Spleen (tissue), 11 donors: ENCODE data around the gene RNASEH2C. TPM values are rescaled to one million over a fixed set of nuclear protein-coding genes. Genes with fewer than 3 reads are reported as not detected.

Experiments
- DNase-seq: peaks from one replicate; pipeline ENCODE4 v3.0.0-alpha.2; 2020
- H3K27ac ChIP-seq, 8 donors: fragments of 200-600 bp; sonication (generic) in 7 of 8; 1 replicate in 4 of 8; 2 replicates in 4 of 8; pipeline versions ENCODE4 v1.5.0 to v1.8.0; 2016 to 2021; ENCODE audit warnings: inconsistent platforms in 4 of 8, mild to moderate bottlenecking in 4 of 8, moderate library complexity in 1 of 8
- H3K27me3 ChIP-seq, 7 donors: fragments of 200-600 bp; sonication (generic) in 6 of 7; replicated peaks in 1 of 7; 1 replicate in 4 of 7; 2 replicates in 3 of 7; pipeline versions ENCODE4 v1.5.0 to v1.8.0; 2016 to 2021; ENCODE audit warnings: inconsistent platforms in 3 of 7, mild to moderate bottlenecking in 1 of 7
- H3K36me3 ChIP-seq, 6 donors: fragments of 200-600 bp; sonication (generic) in 5 of 6; 1 replicate in 4 of 6; 2 replicates in 2 of 6; pipeline versions ENCODE4 v1.5.0 to v1.8.0; 2016 to 2021; ENCODE audit warnings: inconsistent platforms in 2 of 6
- H3K4me1 ChIP-seq, 6 donors: fragments of 200-600 bp; sonication (generic) in 5 of 6; 1 replicate in 3 of 6; 2 replicates in 3 of 6; pipeline versions ENCODE4 v1.5.0 to v1.8.0; 2016 to 2021; ENCODE audit warnings: inconsistent platforms in 3 of 6
- H3K4me3 ChIP-seq, 8 donors: fragments of 200-600 bp; sonication (generic) in 7 of 8; 1 replicate in 4 of 8; 2 replicates in 4 of 8; pipeline versions ENCODE4 v1.5.0 to v1.8.0; 2016 to 2021; ENCODE audit warnings: inconsistent platforms in 4 of 8, mild to moderate bottlenecking in 4 of 8, moderate library complexity in 2 of 8
- H3K9me3 ChIP-seq, 8 donors: fragments of 200-600 bp; sonication (generic) in 7 of 8; 1 replicate in 4 of 8; 2 replicates in 4 of 8; pipeline versions ENCODE4 v1.5.0 to v1.8.0; 2016 to 2021; ENCODE audit warnings: inconsistent platforms in 4 of 8
- POLR2A ChIP-seq, 3 donors: fragments of 450-650 bp; IDR thresholded peaks; one replicate each; pipeline ENCODE4 v1.5.1; 2017; ENCODE audit warnings: antibody characterized with exemption in 3 of 3, mild to moderate bottlenecking in 1 of 3
- POLR2AphosphoS5 ChIP-seq, 3 donors: sonication (generic); formaldehyde crosslinking; IDR thresholded peaks; one replicate each; pipeline ENCODE4 v1.5.1; 2017; ENCODE audit warnings: antibody characterized with exemption in 3 of 3
- WGBS, 5 donors: extraction: QIAGEN DNeasy Blood & Tissue Kit in 3 of 5; methylation state at CpG; one replicate each; pipeline versions ENCODE4 v1.1.5 to v1.1.7; 2013 to 2018; 5-methylcytosine and 5-hydroxymethylcytosine counted together
- intact Hi-C: fragments of 100-400 bp; cut with DNase I; formaldehyde crosslinking; loops from one replicate; pipeline ENCODE4 v1.15.0; 2023; ENCODE audit warnings: low total_unique reads
- polyA plus RNA-seq, 3 donors: library from polyadenylated mRNA; stranded (reverse); fragments of 200-250 nt; gene quantifications; one replicate each; pipeline ENCODE4 v1.2.1, GENCODE V29; 2013
- total RNA-seq, 7 donors: library from RNA; depleted of rRNA in 3 of 7; stranded (reverse); fragments of >200 nt in 3 of 7; fragmentation: NEBNext Ultra II Directional in 4 of 7; extraction: Animal tissue kit (Norgen Biotek cat#: 25700) in 4 of 7; gene quantifications; one replicate each; pipeline versions ENCODE4 v1.1.0 to v1.2.1, GENCODE V29; 2016 to 2021
- TF ChIP-seq, protein P1 (sequence below), 11 experiments: fragments of 200-600 bp in 7 of 11; fragments of 450-650 bp in 4 of 11; sonication (generic) in 4 of 11; IDR thresholded peaks in 8 of 11; conservative IDR thresholded peaks in 3 of 11; 1 replicate in 7 of 11; 2 replicates in 4 of 11; pipeline versions ENCODE4 v1.4.0 to v1.8.0; 2016 to 2021; ENCODE audit warnings: antibody characterized with exemption in 11 of 11, inconsistent platforms in 4 of 11, mild to moderate bottlenecking in 1 of 11
- donor health status: healthy with polysubstance abuse.
- donor health status: DM: no; HTN: no; CAD: no; lungs with moderate emphysema.
- donor health status: DM: no; HTN: no; CAD: no.
- donor health status: Bipolar disorder and iron deficiency.
- donor health status: healthy.
- donor health status: DM: no; HTN: no; CAD: no.
- donor health status: DM: yes; HTN: yes; CAD: no.

The RNASEH2C gene
- total and polyA plus RNA-seq, 10 donors: 51.0 to 141 (median 60.9) TPM

DNA sequence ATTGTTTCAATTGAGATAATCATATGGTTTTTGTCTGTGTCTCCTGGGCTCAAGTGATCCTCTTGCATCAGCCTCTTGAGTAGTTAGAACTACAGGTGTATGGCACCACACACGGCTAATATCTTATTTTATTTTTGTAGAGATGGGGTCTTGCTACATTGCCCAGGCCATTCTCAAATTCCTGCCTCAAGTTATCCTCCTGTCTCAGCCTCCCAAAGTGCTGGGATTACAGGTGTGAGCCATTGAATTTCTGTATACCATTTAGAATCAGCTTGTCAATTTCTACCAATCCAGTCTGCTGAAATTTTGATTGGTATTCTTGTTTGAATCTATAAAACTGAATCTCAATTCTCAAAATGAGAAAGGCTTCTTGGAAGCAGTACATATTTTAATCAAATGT lies 18.9 kb downstream of the RNASEH2C start:
- DNase-seq: no peak
- TF ChIP-seq, protein P1, sequence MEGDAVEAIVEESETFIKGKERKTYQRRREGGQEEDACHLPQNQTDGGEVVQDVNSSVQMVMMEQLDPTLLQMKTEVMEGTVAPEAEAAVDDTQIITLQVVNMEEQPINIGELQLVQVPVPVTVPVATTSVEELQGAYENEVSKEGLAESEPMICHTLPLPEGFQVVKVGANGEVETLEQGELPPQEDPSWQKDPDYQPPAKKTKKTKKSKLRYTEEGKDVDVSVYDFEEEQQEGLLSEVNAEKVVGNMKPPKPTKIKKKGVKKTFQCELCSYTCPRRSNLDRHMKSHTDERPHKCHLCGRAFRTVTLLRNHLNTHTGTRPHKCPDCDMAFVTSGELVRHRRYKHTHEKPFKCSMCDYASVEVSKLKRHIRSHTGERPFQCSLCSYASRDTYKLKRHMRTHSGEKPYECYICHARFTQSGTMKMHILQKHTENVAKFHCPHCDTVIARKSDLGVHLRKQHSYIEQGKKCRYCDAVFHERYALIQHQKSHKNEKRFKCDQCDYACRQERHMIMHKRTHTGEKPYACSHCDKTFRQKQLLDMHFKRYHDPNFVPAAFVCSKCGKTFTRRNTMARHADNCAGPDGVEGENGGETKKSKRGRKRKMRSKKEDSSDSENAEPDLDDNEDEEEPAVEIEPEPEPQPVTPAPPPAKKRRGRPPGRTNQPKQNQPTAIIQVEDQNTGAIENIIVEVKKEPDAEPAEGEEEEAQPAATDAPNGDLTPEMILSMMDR (IDR thresholded peaks at IDR 0.05 in 8 of 11, conservative IDR thresholded peaks at IDR 0.05 in 3 of 11): no peak
- TF ChIP-seq POLR2AphosphoS5 (IDR thresholded peaks at IDR 0.05) (no peak), POLR2A (IDR thresholded peaks at IDR 0.05) (no peak)
- H3K27ac ChIP-seq: no peak overlapping the region
- intact Hi-C loops: loop anchor here (10.0 kb wide), 1 partner anchor 67 kb away; the partner anchor contains the start of gene SIPA1
- peaks cover 0 to 9% (median 5%) of the 10 kb centered on the region in 6 donors for H3K4me1 ChIP-seq
- H3K4me3 ChIP-seq: no peak overlapping the region
- WGBS, 5 donors: 75 to 91% (median 85%) methylated on average over 1 of the region's 1 CpG
- no peaks in the 10 kb centered on the region for H3K9me3 ChIP-seq
- H3K36me3 ChIP-seq: no peaks in the 10 kb centered on the region
- H3K27me3 ChIP-seq: peaks cover 0 to 5% (median 0%) of the 10 kb centered on the region in 7 donors

DNA sequence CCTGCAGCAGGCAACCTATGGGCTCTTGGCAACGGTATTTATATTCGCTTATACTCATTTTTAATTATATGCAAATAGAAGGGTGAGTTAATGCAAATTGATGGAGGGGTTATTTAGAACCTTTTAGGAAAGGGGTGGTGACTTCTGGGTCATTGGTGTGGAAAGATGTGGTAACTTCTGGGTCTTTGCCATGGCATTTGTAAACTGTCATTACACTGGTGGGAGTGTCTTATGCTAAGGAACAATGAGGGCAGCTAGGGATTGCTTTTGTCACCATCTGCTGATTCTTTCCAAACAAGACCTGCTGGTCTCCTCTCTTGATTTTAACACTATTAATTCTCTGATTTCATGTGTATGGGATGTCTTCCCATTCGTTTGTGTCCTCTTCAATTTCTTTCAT lies 20.2 kb downstream of the RNASEH2C start:
- intact Hi-C loops: loop anchor here (10.0 kb wide), 1 partner anchor 66 kb away; the partner anchor contains the start of gene SIPA1
- H3K27ac ChIP-seq: no peak overlapping the region
- no peaks in the 10 kb centered on the region for H3K4me1 ChIP-seq
- no peaks in the 10 kb centered on the region for H3K9me3 ChIP-seq
- peaks cover 0 to 5% (median 0%) of the 10 kb centered on the region in 7 donors for H3K27me3 ChIP-seq
- no peaks in the 10 kb centered on the region for H3K36me3 ChIP-seq
- no peak overlapping the region for H3K4me3 ChIP-seq
- TF ChIP-seq, protein P1 (IDR thresholded peaks at IDR 0.05 in 8 of 11, conservative IDR thresholded peaks at IDR 0.05 in 3 of 11): no peak
- TF ChIP-seq POLR2A (IDR thresholded peaks at IDR 0.05) (no peak), POLR2AphosphoS5 (IDR thresholded peaks at IDR 0.05) (no peak)
- WGBS, 5 donors: 70 to 88% (median 76%) methylated on average over 3 of the region's 3 CpGs
- no peak for DNase-seq

DNA sequence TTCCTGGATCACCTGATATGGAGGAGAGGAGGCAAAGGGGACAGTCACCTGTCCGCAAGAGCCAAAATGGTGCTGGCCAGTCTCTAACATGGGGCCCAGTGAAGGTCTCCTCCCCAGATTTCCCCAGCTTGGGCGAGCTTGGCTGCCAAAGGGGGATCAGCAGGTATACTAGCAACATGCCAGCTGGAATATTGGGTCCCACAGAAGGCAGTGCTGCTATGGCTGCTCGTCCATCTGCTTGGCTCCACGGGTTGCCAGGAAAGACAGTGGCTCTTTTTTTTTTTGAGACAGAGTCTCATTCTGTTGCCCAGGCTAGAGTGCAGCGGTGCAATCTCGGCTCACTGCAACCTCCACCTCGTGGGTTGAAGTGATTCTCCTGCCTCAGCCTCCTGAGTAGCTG lies 21.3 kb downstream of the RNASEH2C start:
- no peak overlapping the region for H3K27ac ChIP-seq
- no peak overlapping the region for H3K4me3 ChIP-seq
- no peaks in the 10 kb centered on the region for H3K36me3 ChIP-seq
- no peak for DNase-seq
- TF ChIP-seq POLR2A (IDR thresholded peaks at IDR 0.05): no peak
- TF ChIP-seq, protein P1 (IDR thresholded peaks at IDR 0.05 in 8 of 11, conservative IDR thresholded peaks at IDR 0.05 in 3 of 11): no peak
- no peak for TF ChIP-seq POLR2AphosphoS5 (IDR thresholded peaks at IDR 0.05)
- peaks cover 0 to 3% (median 0%) of the 10 kb centered on the region in 7 donors for H3K27me3 ChIP-seq
- 74 to 89% (median 84%) methylated on average over 7 of the region's 7 CpGs for WGBS, 5 donors
- intact Hi-C loops: no loop called here
- H3K4me1 ChIP-seq: no peaks in the 10 kb centered on the region
- H3K9me3 ChIP-seq: no peaks in the 10 kb centered on the region

DNA sequence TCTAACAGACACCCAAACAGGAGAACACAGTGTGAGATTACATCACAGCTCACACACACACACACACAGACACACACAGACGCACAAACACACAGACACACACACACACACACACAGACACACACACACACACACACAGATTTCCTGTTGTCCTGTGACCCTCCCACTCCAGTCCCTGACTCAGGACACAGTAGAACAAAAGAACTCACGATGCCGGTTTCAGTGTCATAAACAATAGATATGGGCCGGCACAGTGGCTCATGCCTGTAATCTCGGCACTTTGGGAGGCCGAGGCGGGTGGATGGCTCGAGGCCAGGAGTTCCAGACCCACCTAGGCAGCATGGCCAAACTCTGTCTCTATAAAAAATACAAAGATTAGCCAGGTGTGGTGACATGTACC lies 22.4 kb downstream of the RNASEH2C start:
- Histone ChIP-seq H3K36me3 (no peaks in the 10 kb centered on the region), H3K4me3 (no peak overlapping the region), H3K9me3 (no peaks in the 10 kb centered on the region), H3K27me3 (no peaks in the 10 kb centered on the region), H3K27ac (no peak overlapping the region), H3K4me1 (no peaks in the 10 kb centered on the region)
- intact Hi-C loops: no loop called here
- DNase-seq: no peak
- TF ChIP-seq POLR2A (IDR thresholded peaks at IDR 0.05): no peak
- TF ChIP-seq POLR2AphosphoS5 (IDR thresholded peaks at IDR 0.05): peak in 2 of 3 donors; percentile 16 to 28
- 61 to 78% (median 64%) methylated on average over 7 to 8 of the region's 8 CpGs for WGBS, 5 donors
